Osteocyte (in vitro differentiated cells): ENCODE data around the gene FCHSD2. TPM values are rescaled to one million over a fixed set of nuclear protein-coding genes. Genes with fewer than 3 reads are reported as not detected.

Source experiments
- DNase-seq: peaks from one replicate; pipeline ENCODE4 v3.0.0; 2021; ENCODE audit warnings: mixed read lengths; ENCODE audit not compliant: unreplicated experiment; ENCODE audit errors: extremely low spot score
- H3K27ac Mint-ChIP-seq: one replicate; pipeline ENCODE4 v1.8.0; 2021; ENCODE audit warnings: mild to moderate bottlenecking, mixed read lengths; ENCODE audit not compliant: unreplicated experiment
- H3K27me3 Mint-ChIP-seq: one replicate; pipeline ENCODE4 v1.8.0; 2021; ENCODE audit warnings: mixed read lengths; ENCODE audit not compliant: unreplicated experiment
- H3K36me3 Mint-ChIP-seq: one replicate; pipeline ENCODE4 v1.8.0; 2021; ENCODE audit warnings: mixed read lengths; ENCODE audit not compliant: unreplicated experiment
- H3K4me1 Mint-ChIP-seq: one replicate; pipeline ENCODE4 v1.8.0; 2021; ENCODE audit warnings: mixed read lengths; ENCODE audit not compliant: unreplicated experiment
- H3K4me3 Mint-ChIP-seq: one replicate; pipeline ENCODE4 v1.8.0; 2021; ENCODE audit warnings: mild to moderate bottlenecking, moderate library complexity, mixed read lengths; ENCODE audit not compliant: unreplicated experiment
- H3K9me3 Mint-ChIP-seq: one replicate; pipeline ENCODE4 v1.8.0; 2021; ENCODE audit warnings: mixed read lengths; ENCODE audit not compliant: unreplicated experiment
- total RNA-seq: library from RNA; stranded (reverse); gene quantifications from 2 replicates; pipeline ENCODE4 v1.2.1, GENCODE V29; 2021
- TF ChIP-seq, protein P1 (sequence below): fragments of 200-600 bp; sonication (generic); IDR thresholded peaks from 2 replicates; pipeline ENCODE4 v1.5.0; 2021; ENCODE audit warnings: antibody characterized with exemption, mild to moderate bottlenecking, moderate library complexity

Gene FCHSD2
- total RNA-seq, 1 donor from 2014 or later: 39.4 TPM

DNA sequence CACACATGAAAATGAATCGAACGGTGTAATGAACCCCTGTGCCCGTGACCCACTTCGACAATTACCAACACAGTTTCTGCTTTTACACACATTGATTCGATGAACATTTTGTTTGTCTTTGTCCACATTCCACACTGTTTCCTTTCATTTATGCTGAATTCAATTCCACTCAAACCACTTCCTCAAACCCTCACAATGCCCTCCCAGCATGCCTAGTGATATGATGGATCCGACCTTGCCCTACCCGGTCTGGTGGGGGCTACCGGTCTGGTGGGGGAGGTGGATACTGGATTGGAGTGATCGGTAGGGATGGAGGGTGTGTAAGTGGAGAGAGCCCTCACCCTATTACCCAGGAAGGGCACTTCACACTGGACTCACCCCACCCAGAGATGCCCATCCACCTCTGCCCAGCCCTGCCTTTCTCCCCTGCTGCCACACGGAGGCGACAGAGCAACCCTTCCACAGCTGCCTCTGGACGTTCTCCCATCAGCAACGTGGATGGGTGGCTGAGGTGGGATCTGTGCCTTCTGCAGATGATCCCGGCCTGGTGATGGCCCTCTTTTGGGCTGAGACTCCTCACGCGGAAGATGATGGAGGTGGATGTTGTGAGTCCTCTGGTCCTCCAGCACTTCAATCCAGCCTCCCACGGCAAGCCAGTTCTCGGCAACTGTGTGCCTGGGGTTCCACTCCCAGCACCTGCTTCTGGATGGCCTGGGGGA is 43.0 kb upstream of the FCHSD2 start:
- no peak for DNase-seq
- H3K4me3 Mint-ChIP-seq: no peak overlapping the region

DNA sequence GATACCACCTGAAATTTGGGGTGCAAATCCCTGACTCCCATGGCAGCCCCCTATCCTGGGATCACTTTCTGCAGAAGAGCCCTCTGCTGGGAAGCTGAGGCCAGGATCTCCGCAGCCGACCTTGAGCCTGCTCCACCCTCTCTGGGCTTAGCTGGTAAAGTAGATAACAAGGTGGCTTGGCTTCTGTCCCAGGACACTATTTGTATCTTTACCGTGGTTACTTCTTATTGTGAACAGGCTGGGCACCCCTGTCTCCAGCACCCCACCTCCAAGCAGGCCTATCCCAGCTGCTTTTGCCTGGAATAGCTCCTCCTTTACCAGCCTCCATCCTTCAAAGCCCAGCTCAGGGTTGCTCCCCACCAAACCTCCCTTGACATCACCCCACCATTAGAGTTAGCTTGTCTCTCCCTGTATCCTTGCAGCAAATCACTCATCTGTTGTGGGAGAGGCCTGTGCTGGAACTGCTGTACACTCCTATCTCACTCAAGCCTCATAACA is 40.8 kb upstream of the FCHSD2 start:
- Mint-ChIP-seq H3K27me3 (peaks cover 9% of the 10 kb centered on the region), H3K4me1 (peaks cover 23% of the 10 kb centered on the region), H3K36me3 (no peaks in the 10 kb centered on the region), H3K9me3 (peaks cover 4% of the 10 kb centered on the region), H3K27ac (no peak overlapping the region), H3K4me3 (no peak overlapping the region)
- no peak for DNase-seq
- TF ChIP-seq, protein P1, sequence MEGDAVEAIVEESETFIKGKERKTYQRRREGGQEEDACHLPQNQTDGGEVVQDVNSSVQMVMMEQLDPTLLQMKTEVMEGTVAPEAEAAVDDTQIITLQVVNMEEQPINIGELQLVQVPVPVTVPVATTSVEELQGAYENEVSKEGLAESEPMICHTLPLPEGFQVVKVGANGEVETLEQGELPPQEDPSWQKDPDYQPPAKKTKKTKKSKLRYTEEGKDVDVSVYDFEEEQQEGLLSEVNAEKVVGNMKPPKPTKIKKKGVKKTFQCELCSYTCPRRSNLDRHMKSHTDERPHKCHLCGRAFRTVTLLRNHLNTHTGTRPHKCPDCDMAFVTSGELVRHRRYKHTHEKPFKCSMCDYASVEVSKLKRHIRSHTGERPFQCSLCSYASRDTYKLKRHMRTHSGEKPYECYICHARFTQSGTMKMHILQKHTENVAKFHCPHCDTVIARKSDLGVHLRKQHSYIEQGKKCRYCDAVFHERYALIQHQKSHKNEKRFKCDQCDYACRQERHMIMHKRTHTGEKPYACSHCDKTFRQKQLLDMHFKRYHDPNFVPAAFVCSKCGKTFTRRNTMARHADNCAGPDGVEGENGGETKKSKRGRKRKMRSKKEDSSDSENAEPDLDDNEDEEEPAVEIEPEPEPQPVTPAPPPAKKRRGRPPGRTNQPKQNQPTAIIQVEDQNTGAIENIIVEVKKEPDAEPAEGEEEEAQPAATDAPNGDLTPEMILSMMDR: no peak

More for the DNA sequence above, 43.0 kb upstream of the FCHSD2 start:
- Mint-ChIP-seq H3K36me3 (no peaks in the 10 kb centered on the region), H3K27ac (no peak overlapping the region), H3K4me1 (peaks cover 25% of the 10 kb centered on the region), H3K27me3 (peaks cover 6% of the 10 kb centered on the region), H3K9me3 (peaks cover 4% of the 10 kb centered on the region)
- TF ChIP-seq, protein P1: peak; percentile 75

DNA sequence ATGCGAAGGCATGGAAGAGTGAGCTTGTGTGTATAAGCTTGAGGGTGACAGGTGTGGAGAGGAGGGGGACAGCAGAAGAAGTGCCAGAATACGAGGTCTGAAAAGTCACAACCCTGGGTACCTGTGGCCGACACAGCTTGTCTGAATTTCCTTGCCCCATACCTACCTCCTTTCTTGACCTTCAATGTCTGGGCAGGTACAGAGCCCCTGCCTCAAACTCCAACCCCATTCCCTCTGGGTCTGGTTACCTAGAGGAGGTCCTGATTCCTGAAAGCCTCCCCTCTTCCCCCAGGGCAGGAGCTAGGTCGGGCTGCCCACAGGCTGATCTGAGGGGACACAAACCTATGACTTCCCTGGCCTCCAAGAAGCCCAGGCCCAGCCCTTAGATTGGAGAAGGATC is 36.6 kb upstream of the FCHSD2 start:
- peaks cover 9% of the 10 kb centered on the region for H3K4me1 Mint-ChIP-seq
- no peak overlapping the region for H3K4me3 Mint-ChIP-seq
- H3K27ac Mint-ChIP-seq: no peak overlapping the region
- peaks cover 9% of the 10 kb centered on the region for H3K27me3 Mint-ChIP-seq
- peaks cover 4% of the 10 kb centered on the region for H3K9me3 Mint-ChIP-seq
- DNase-seq: no peak
- no peaks in the 10 kb centered on the region for H3K36me3 Mint-ChIP-seq
- TF ChIP-seq, protein P1: no peak

DNA sequence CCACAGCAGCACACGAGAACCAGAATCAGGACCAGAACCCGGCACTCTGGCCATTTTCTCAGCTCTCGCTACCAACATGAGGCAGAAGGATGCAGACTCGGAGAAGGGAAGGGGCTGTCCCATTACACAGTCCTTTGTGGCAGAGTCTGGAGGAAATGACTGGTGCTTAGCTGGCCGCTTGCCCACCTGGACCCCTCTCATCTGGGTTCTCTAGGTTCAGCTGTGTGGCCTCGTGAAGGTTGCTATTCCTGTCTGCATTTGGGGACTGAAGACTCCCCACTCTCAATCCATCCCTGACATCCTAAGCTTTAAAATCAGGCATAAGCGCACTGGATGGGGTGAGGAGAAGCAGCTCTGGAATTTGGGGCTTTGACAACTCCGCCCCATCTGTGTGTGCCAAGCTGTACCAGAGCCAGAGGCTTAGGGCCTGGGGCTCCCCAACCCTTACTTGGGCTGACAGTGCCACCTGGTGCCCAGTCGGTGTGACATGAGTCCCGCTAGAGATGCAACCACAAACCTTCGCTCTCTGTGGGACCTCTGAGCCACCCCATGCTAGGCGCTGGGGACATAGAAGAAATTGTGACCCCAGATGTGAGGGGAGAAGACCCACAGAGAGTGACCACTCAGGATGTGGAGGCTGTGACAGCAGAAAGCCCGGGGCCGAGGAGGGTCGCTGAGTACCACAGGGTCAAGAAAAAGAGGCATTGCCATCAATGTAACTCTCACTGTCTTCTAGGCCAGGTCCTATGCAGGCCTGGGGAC is 35.8 kb upstream of the FCHSD2 start:
- no peak overlapping the region for H3K4me3 Mint-ChIP-seq
- H3K27ac Mint-ChIP-seq: no peak overlapping the region
- peaks cover 9% of the 10 kb centered on the region for H3K27me3 Mint-ChIP-seq
- peaks cover 4% of the 10 kb centered on the region for H3K9me3 Mint-ChIP-seq
- no peaks in the 10 kb centered on the region for H3K36me3 Mint-ChIP-seq
- DNase-seq: no peak
- peaks cover 9% of the 10 kb centered on the region for H3K4me1 Mint-ChIP-seq
- TF ChIP-seq, protein P1: peak; percentile 91

DNA sequence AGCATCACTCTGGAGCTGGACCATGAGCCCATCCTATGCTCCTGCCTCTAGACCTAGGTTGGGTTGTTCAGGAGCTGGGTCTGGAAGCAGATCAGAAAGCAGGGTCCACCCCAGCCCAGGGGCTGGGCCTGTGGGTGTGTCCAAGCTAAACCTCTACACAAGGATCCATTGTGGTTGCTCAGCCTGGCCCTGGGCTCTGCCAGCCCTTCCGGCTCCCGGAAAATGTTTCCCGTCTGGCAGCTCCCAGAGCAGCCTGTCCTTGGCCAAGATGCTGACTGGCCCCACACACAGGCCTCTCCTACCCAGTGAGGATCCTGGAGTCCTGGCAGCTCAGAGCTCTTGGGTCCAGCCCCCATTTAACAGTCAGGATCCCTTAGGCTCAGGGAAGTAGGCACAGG is 35.3 kb upstream of the FCHSD2 start:
- Mint-ChIP-seq H3K27me3 (peaks cover 9% of the 10 kb centered on the region), H3K27ac (no peak overlapping the region), H3K36me3 (no peaks in the 10 kb centered on the region), H3K9me3 (peaks cover 4% of the 10 kb centered on the region), H3K4me3 (no peak overlapping the region), H3K4me1 (peaks cover 9% of the 10 kb centered on the region)
- no peak for DNase-seq
- TF ChIP-seq, protein P1: no peak
